HepG2 (cell line): Measurements from ENCODE around the gene PRSS53. TPM values are rescaled to one million over a fixed set of nuclear protein-coding genes. Genes with fewer than 3 reads are reported as not detected.

Experiments used
- MAZ ChIP-seq, 2 experiments: sonication (generic) in 1 of 2; formaldehyde crosslinking in 1 of 2; IDR thresholded peaks; 2 replicates each; pipeline versions ENCODE4 v1.5.0 to v1.6.1; 2012 to 2020; ENCODE audit warnings: low read depth in 2 of 2, mild to moderate bottlenecking in 2 of 2, borderline replicate concordance in 1 of 2, improper control_type of control experiment in 1 of 2, low read length in 1 of 2, missing genetic modification reagents in 1 of 2, moderate library complexity in 1 of 2
- PHF5A ChIP-seq: IDR thresholded peaks from one replicate; pipeline ENCODE4 v1.6.1; 2018; ENCODE audit warnings: low read depth, missing genetic modification reagents; ENCODE audit not compliant: unreplicated experiment
- YEATS2 ChIP-seq: sonication (generic); formaldehyde crosslinking; IDR thresholded peaks from 2 replicates; pipeline ENCODE4 v1.4.0; 2020; ENCODE audit warnings: missing genetic modification reagents, borderline replicate concordance
- ZEB1 ChIP-seq: IDR thresholded peaks from 2 replicates; pipeline ENCODE4 v1.6.1; 2012; ENCODE audit warnings: mild to moderate bottlenecking, low read depth, inconsistent platforms; ENCODE audit not compliant: insufficient replicate concordance
- ZNF318 ChIP-seq: sonication (generic); formaldehyde crosslinking; IDR thresholded peaks from 2 replicates; pipeline ENCODE4 v1.4.0; 2020; ENCODE audit warnings: mild to moderate bottlenecking, missing genetic modification reagents
- ZNF609 ChIP-seq: sonication (generic); formaldehyde crosslinking; IDR thresholded peaks from 2 replicates; pipeline ENCODE4 v1.4.0; 2020; ENCODE audit warnings: mild to moderate bottlenecking, missing genetic modification reagents, borderline replicate concordance
- polyA plus RNA-seq, 8 experiments: library from polyadenylated mRNA; depleted of rRNA in 3 of 8; stranded (reverse) in 7 of 8; unstranded in 1 of 8; fragments of >200 nt; fragmentation: Illumina TruSeq in 4 of 8; extraction: Trizol in 4 of 8; gene quantifications; 2 replicates each; pipeline versions ENCODE4 v1.2.1 to v1.2.3, GENCODE V29; 2011 to 2016; ENCODE audit warnings: low read depth in 4 of 8, missing spikeins in 1 of 8, mixed read lengths in 1 of 8; ENCODE audit not compliant: insufficient read depth in 1 of 8
- total RNA-seq, 5 experiments: library from RNA; depleted of rRNA; stranded (reverse); fragments of >200 nt; fragmentation: Illumina TruSeq; extraction: Trizol; gene quantifications; 2 replicates each; pipeline ENCODE4 v1.2.3, GENCODE V29; 2016; ENCODE audit warnings: low read depth in 1 of 5
- TF ChIP-seq, protein P1 (sequence below): sonication (generic); formaldehyde crosslinking; IDR thresholded peaks from 2 replicates; pipeline ENCODE4 v1.8.1; 2023; ENCODE audit warnings: missing genetic modification reagents, inconsistent platforms, borderline replicate concordance
- TF ChIP-seq, protein P2 (sequence below): sonication (generic); formaldehyde crosslinking; IDR thresholded peaks from 2 replicates; pipeline ENCODE4 v1.5.0; 2020; ENCODE audit warnings: missing genetic modification reagents

The PRSS53 gene
- total and polyA plus RNA-seq, 2 of the 13 experiments (the other 11 are each of a cell fraction or from before 2014, with no cell fraction given) = 2.2 to 7.4 TPM

DNA sequence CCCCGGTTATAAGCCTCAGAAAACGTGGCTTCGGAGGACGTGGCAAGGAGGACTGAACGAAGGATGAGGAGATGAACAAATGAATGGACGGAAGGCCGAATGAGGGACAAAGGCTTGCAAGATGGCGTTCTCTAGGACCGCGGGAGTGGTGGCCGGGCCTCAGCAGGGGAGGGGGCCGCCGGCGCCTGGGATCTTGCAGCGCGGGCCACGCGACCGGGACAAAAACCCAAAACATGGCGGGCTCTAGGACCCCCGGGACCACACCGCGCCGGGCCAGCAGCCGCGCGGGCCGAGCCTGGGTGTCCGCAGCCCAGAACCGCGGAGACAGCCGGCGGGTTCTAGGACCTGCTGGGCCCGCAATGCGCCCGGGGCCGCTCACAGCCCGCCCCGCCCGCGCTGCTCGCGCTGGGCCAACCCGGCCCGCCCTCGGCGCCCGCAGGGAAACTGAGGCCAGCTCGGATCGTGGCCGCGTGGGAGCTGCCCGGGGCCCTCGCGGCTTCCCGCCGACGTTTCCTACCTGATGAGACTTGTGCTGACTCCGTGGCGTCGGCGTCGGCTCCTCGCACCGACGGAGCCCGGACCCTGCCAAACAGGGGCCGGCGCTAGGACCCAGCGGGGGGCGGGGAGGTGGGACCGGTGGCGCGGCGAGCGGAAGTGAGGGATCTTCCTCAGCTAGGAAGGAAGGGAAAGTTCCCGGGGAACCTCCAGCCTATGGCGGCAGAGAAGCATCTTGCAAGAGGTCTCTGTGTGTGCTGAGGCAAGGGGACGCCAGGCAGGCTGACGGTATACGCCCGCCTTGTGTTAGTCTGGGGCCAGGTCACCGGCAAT, 15.4 kb downstream of the PRSS53 start (continued):
- TF ChIP-seq ZNF609 (CRISPR knock-in tag) = no peak
- TF ChIP-seq PHF5A (CRISPR knock-in tag) = no peak
- TF ChIP-seq, protein P1, sequence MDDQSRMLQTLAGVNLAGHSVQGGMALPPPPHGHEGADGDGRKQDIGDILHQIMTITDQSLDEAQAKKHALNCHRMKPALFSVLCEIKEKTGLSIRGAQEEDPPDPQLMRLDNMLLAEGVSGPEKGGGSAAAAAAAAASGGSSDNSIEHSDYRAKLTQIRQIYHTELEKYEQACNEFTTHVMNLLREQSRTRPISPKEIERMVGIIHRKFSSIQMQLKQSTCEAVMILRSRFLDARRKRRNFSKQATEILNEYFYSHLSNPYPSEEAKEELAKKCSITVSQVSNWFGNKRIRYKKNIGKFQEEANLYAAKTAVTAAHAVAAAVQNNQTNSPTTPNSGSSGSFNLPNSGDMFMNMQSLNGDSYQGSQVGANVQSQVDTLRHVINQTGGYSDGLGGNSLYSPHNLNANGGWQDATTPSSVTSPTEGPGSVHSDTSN (CRISPR knock-in tag) = 0 out of 2 replicates have a peak, but pooled peaks have one; percentile 64
- TF ChIP-seq MAZ (IDR thresholded peaks at IDR 0.05; ENCODE audit: borderline replicate concordance, low read depth, low read length) = peak; percentile 99
- peak; percentile 93 for TF ChIP-seq MAZ (CRISPR knock-in tag; IDR thresholded peaks at IDR 0.05; ENCODE audit: low read depth)
- TF ChIP-seq, protein P2, sequence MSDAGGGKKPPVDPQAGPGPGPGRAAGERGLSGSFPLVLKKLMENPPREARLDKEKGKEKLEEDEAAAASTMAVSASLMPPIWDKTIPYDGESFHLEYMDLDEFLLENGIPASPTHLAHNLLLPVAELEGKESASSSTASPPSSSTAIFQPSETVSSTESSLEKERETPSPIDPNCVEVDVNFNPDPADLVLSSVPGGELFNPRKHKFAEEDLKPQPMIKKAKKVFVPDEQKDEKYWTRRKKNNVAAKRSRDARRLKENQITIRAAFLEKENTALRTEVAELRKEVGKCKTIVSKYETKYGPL (CRISPR knock-in tag) = peak; percentile 7; the same call in 1 of the 2 replicates
- TF ChIP-seq ZNF318 = no peak; the same call in 1 of the 2 replicates
- TF ChIP-seq ZEB1 = no peak
- TF ChIP-seq YEATS2 (CRISPR knock-in tag) = peak; percentile 18; the same call in 1 of the 2 replicates
